GM12875 (cell line): Measurements from ENCODE around the gene ZNF292.
"Not testable (repeated sequence)": the region's sequence is repeated elsewhere in the genome, so short reads cannot be mapped to it uniquely, and the experiment has no call there.

Source experiments
- H3K4me3 ChIP-seq: one replicate; pipeline ENCODE4 v1.5.1; 2011; ENCODE audit warnings: low read depth, low read length, control low read depth
- TF ChIP-seq, protein P1 (sequence below): IDR thresholded peaks from 2 replicates; pipeline ENCODE4 v1.5.1; 2011; ENCODE audit warnings: low read depth, mild to moderate bottlenecking, control low read depth, inconsistent platforms, low read length, moderate library complexity, borderline replicate concordance; ENCODE audit not compliant: insufficient read depth

Gene ZNF292

DNA sequence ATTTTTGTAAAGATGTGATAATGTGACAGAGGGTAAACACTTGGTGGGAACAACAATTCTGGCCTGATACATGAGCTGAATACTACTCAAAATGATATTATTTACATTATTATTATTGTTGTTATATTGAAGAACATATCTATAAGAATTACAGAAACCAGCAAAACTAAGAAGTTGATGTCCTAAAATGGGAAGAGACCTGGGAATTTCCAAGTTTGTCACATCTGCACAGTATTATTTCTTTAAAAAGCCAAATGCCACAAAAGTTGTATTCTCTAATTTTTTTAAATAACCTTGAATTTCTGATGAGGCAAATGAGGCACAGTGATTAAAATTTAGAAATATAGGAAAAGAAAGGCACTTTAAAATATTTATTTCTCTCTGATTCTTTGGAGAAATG is 5.0 kb upstream of the ZNF292 start:
- no peak overlapping the region for H3K4me3 ChIP-seq
- TF ChIP-seq, protein P1, sequence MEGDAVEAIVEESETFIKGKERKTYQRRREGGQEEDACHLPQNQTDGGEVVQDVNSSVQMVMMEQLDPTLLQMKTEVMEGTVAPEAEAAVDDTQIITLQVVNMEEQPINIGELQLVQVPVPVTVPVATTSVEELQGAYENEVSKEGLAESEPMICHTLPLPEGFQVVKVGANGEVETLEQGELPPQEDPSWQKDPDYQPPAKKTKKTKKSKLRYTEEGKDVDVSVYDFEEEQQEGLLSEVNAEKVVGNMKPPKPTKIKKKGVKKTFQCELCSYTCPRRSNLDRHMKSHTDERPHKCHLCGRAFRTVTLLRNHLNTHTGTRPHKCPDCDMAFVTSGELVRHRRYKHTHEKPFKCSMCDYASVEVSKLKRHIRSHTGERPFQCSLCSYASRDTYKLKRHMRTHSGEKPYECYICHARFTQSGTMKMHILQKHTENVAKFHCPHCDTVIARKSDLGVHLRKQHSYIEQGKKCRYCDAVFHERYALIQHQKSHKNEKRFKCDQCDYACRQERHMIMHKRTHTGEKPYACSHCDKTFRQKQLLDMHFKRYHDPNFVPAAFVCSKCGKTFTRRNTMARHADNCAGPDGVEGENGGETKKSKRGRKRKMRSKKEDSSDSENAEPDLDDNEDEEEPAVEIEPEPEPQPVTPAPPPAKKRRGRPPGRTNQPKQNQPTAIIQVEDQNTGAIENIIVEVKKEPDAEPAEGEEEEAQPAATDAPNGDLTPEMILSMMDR = no peak

DNA sequence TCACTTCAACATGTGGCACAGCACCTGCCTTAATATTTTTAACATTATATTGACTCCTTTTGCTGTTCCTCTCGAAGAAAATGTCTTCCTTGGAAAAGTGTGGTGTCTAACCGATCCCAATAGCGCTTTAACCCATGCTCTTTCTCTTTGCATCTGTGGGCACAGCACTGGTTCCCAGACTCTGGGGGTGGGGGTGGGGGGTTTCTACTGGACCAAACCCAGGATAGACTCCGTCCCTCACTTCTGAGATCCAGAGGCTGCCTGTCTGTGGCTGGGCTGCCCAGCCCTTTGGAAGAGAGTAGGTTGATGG is 3.9 kb upstream of the ZNF292 start:
- TF ChIP-seq, protein P1 = no peak
- peak overlapping the region; percentile 71 for H3K4me3 ChIP-seq

DNA sequence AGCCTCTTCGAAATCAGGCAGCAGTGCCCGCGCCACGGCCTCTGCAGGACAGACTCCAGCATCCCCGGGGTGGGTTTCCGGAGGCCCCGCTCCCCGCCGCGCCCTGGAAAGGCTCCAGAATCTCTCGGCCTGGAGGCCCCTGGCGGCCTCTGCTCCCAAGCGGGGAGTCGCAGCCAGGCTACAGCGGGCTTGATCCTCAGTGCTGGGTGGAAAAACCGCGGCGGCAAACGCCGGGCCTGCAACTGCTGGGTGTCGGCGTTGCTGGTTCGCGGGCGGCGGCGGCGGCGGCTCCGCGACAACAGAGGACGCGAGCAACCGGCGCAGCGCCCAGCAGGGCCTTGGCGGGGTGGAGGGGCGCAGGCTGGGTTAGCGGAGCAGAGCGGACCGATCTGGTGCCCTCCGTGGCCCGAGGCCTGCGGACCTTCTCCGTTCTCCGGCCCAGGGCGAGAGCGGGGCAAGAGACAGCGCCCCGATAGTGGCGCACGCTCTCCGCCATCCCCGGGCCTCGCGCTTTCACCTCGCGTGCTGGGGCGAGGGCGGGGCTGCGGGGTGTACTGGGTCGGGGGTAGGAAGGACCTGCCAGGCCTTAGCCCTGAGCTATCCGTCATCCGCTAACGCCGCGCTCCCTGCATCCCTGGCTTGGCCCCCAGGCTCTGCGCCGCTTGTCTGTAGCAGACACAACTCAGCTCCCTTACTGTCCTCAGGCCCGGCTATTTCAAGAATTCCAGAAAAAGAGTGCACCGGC is 3.4 kb upstream of the ZNF292 start:
- TF ChIP-seq, protein P1 = no peak
- peak overlapping the region; percentile 71 for H3K4me3 ChIP-seq

DNA sequence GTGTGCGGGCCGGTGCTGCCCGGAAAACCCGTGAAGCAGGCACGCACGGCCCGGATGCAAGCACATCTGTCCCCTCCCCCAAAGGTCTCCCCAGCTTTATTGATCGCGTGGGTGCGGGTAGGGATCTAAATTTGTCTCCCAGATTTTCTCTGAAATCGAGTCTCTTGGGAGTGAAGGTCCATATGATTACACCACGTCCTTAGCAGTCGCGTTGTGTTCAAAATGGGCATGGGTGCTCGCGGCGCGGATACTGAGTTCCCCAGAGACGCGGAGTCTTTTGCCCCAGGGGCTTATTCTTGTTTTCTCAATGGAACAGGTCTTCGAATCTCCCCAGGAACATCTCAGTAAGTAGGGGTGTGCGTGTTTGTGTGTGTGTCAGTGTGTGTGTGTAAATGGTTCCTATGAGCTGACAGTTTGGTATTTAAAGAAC is 2.8 kb upstream of the ZNF292 start:
- TF ChIP-seq, protein P1 = no peak
- peak overlapping the region; percentile 71 for H3K4me3 ChIP-seq

DNA sequence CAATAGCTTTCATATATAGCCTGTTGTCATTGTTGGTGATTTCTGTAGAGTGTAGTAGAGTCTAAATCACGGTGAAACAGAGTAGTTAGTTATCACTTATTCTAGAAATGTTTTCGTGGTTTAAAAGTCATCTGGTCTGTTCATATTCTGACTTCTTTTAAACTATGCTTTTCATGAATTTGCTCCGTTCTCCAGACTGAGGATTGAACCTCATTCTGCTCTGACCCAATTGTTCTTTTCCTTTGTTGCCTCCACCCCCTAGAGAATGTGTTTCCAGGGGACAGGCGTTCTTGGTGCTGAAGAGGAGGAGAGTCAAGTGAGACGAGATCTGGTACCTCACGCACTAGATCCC is 748 bp upstream of the ZNF292 start:
- TF ChIP-seq, protein P1 = no peak
- H3K4me3 ChIP-seq = peak overlapping the region; percentile 93

DNA sequence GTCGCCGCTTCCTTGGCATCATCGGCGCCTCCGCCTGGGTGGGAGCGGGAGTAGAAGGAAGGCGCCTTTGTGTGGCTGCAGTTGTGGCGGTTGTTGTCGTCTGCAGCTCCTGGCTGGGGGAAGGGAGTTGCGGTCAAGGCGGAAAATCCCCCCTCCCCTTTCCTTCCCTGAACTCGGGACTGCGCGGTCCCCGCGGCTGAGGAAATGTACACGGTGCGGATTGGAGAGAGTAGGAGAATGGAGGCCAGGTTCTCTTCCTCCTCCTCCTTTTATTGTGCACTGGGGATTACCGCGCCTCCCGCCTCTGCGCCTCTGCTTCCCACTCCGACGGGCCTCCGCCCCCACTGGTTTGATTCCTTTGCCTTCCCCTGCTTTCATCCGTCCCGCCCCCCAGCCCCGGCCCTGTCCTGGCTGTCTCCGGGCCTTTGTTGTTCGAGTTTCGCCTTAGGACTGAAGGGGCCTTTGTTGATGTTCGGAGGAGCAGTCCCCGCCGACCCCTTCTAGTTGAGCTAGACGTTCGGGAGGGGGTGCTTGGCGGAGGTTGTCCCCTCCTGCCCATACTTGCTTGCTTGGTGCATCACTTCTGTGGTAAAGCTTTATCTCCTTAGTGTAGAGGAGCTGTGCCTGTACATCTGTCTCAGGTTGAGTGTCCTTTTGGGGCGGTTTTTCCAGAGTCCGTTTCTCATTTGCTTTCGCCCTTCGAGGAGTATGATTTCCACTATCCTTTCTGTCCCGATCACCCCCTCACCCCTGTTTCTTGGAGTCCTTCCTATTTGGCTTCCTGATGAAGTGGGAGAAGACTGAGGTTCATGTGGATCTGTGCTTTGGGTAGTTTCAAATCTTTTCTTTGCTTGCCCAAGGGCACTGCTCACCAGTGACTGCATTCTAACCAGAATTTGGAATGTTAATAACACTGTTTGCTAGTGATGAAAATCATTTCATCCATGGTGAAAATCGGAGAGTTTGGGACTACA is 764 bp downstream of the ZNF292 start:
- TF ChIP-seq, protein P1 = no peak
- H3K4me3 ChIP-seq = peak overlapping the region; percentile 93

DNA sequence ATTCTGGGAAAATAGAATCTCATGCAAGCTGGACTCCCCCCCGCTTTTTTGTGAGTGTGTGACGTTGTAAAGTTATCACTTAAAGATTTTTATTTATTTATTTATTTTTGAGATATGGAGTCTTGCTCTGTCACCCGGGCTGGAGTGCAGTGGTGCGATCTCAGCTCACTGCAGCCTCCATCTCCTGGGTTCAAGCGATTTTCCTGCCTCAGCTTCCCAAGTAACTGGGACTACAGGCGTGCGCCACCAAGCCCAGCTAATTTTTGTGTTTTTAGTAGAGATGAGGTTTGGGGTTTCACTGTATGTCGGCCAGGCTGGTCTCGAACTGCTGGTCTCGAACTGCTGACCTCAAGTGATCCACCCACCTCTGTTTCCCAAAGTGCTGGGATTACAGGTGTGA is 2.2 kb downstream of the ZNF292 start:
- not testable (repeated sequence) for H3K4me3 ChIP-seq
